CD4-positive, alpha-beta T cell (primary cell): ENCODE results near the gene ACAP3. TPM values are rescaled to one million over a fixed set of nuclear protein-coding genes. Genes with fewer than 3 reads are reported as not detected.
A peak's percentile ranks its signal among the peaks of the same experiment; 100 is the strongest.

Source experiments
- ATAC-seq: fragments of 200-7000 bp; cut with Tn5 transposase; one replicate; pipeline ENCODE4 v1.10.0; 2022; ENCODE audit warnings: mild to moderate bottlenecking; ENCODE audit not compliant: poor library complexity
- CTCF ChIA-PET: fragments of 350-600 bp; sonication (Branson Sonifier 250); formaldehyde crosslinking; loops from one replicate; lab custom pipeline; 2021; ENCODE audit warnings: antibody characterized with exemption, inconsistent platforms; lab: Charles Lee
- POLR2A ChIA-PET: fragments of 350-600 bp; sonication (Branson Sonifier 250); formaldehyde crosslinking; loops from one replicate; lab custom pipeline; 2021; ENCODE audit warnings: antibody characterized with exemption, inconsistent platforms; lab: Charles Lee
- DNase-seq, 14 experiments: peaks; one replicate each; pipeline ENCODE4 v3.0.0-alpha.2; 2013 to 2020; ENCODE audit warnings: mixed read lengths in 2 of 14
- H3K27ac ChIP-seq, 2 donors: one replicate each; pipeline versions ENCODE4 v1.5.1 to v1.7.0; 2013; ENCODE audit warnings: low read length in 2 of 2, low read depth in 1 of 2, mild to moderate bottlenecking in 1 of 2
- H3K27me3 ChIP-seq, 2 experiments: 1 replicate in 1 of 2; 2 replicates in 1 of 2; pipeline versions ENCODE4 v1.6.1 to v1.7.0; 2013; ENCODE audit warnings: low read length in 2 of 2, control low read depth in 1 of 2, mild to moderate bottlenecking in 1 of 2, moderate library complexity in 1 of 2; ENCODE audit not compliant: insufficient read depth in 2 of 2, control insufficient read depth in 1 of 2
- H3K36me3 ChIP-seq: one replicate; pipeline ENCODE4 v1.6.1; 2013; ENCODE audit warnings: low read length, control low read depth; ENCODE audit not compliant: insufficient read depth
- H3K4me1 ChIP-seq: one replicate; pipeline ENCODE4 v1.6.1; 2013; ENCODE audit warnings: low read length, control low read depth; ENCODE audit not compliant: insufficient read depth
- H3K4me3 ChIP-seq: one replicate; pipeline ENCODE4 v1.5.1; 2013; ENCODE audit warnings: mild to moderate bottlenecking, low read length, moderate library complexity
- H3K9me3 ChIP-seq, 2 experiments: 1 replicate in 1 of 2; 2 replicates in 1 of 2; pipeline versions ENCODE4 v1.6.1 to v1.7.0; 2013; ENCODE audit warnings: low read length in 2 of 2, mild to moderate bottlenecking in 2 of 2, control low read depth in 1 of 2, moderate library complexity in 1 of 2; ENCODE audit not compliant: control insufficient read depth in 1 of 2, insufficient read depth in 1 of 2
- H3K27ac Mint-ChIP-seq: one replicate; pipeline ENCODE4 v1.8.0; 2020; ENCODE audit warnings: mixed read lengths
- H3K27me3 Mint-ChIP-seq: one replicate; pipeline ENCODE4 v1.8.0; 2021; ENCODE audit warnings: mixed read lengths
- H3K36me3 Mint-ChIP-seq: one replicate; pipeline ENCODE4 v1.8.0; 2021; ENCODE audit warnings: low read depth, mixed read lengths
- H3K4me1 Mint-ChIP-seq: one replicate; pipeline ENCODE4 v1.8.0; 2021; ENCODE audit warnings: low read depth, mixed read lengths
- H3K4me3 Mint-ChIP-seq: one replicate; pipeline ENCODE4 v1.8.0; 2020; ENCODE audit warnings: mild to moderate bottlenecking, mixed read lengths
- H3K9me3 Mint-ChIP-seq: one replicate; pipeline ENCODE4 v1.8.0; 2020; ENCODE audit warnings: mixed read lengths
- CTCF ChIP-seq: fragments of 200-600 bp; IDR thresholded peaks from one replicate; pipeline ENCODE4 v1.8.0; 2022; ENCODE audit warnings: antibody characterized with exemption, mild to moderate bottlenecking
- intact Hi-C, 2 experiments: fragments of 100-400 bp; cut with DNase I in 1 of 2; cut with micrococcal nuclease in 1 of 2; formaldehyde crosslinking; loops; one replicate each; pipeline versions ENCODE4 v1.15.1 to v1.9.0; 2023 to 2025; cut with DNase I, micrococcal nuclease
- total RNA-seq, 174 experiments: library from RNA in 2 of 174; stranded (reverse) in 2 of 174; gene quantifications; one replicate each; pipeline ENCODE4 v1.2.3 and lab custom pipeline; 2021 to 2026

ACAP3 gene
- total RNA-seq, 2 experiments from 2014 or later, result 45.3 to 46.4 TPM

GRCh38 chr1:1346501-1346890 is 38.8 kb upstream of the ACAP3 start:
- H3K4me3 Mint-ChIP-seq, result peak overlapping the region; percentile 86
- Histone ChIP-seq H3K4me3 (no peak overlapping the region), H3K36me3 (peaks cover 3% of the 10 kb centered on the region), H3K27ac (no peak overlapping the region), H3K9me3 (no peaks in the 10 kb centered on the region), H3K27me3 (no peaks in the 10 kb centered on the region), H3K4me1 (peaks cover 35% of the 10 kb centered on the region)
- no peak overlapping the region for H3K27ac Mint-ChIP-seq
- CTCF ChIA-PET, result no interaction called here
- no peaks in the 10 kb centered on the region for H3K27me3 Mint-ChIP-seq
- H3K36me3 Mint-ChIP-seq, result no peaks in the 10 kb centered on the region
- no peak for TF ChIP-seq CTCF
- H3K9me3 Mint-ChIP-seq, result no peaks in the 10 kb centered on the region
- intact Hi-C loops, result no loop called here
- no peak for ATAC-seq
- DNase-seq, result no peak
- POLR2A ChIA-PET, result interaction anchor here (1.0 kb wide), 1 partner anchor 224 kb away, joined by 3 read pairs; no protein-coding TSS in a partner anchor
- H3K4me1 Mint-ChIP-seq, result peaks cover 16% of the 10 kb centered on the region

- no peak overlapping the region for H3K27ac Mint-ChIP-seq
- H3K36me3 Mint-ChIP-seq, result peaks cover 4% of the 10 kb centered on the region
Observed at GRCh38 chr1:1345860-1346500, 38.2 kb upstream of the ACAP3 start.

GRCh38 chr1:1345384-1345783 is 37.7 kb upstream of the ACAP3 start:
- no peak for TF ChIP-seq CTCF
- peaks cover 7% of the 10 kb centered on the region for H3K36me3 Mint-ChIP-seq
- H3K27me3 Mint-ChIP-seq, result no peaks in the 10 kb centered on the region
- intact Hi-C loops, result no loop called here
- Histone ChIP-seq H3K4me1 (peaks cover 32% of the 10 kb centered on the region), H3K27ac (no peak overlapping the region), H3K36me3 (peaks cover 4% of the 10 kb centered on the region), H3K27me3 (no peaks in the 10 kb centered on the region), H3K4me3 (no peak overlapping the region), H3K9me3 (no peaks in the 10 kb centered on the region)
- no peak for ATAC-seq
- no peak for DNase-seq
- H3K4me1 Mint-ChIP-seq, result peaks cover 16% of the 10 kb centered on the region
- H3K4me3 Mint-ChIP-seq, result no peak overlapping the region
- no peaks in the 10 kb centered on the region for H3K9me3 Mint-ChIP-seq
- no peak overlapping the region for H3K27ac Mint-ChIP-seq
- POLR2A ChIA-PET, result no interaction called here
- CTCF ChIA-PET, result no interaction called here

More at GRCh38 chr1:1345860-1346500, 38.2 kb upstream of the ACAP3 start:
- no peak for TF ChIP-seq CTCF
- H3K27ac ChIP-seq, result no peak overlapping the region
- no peak for DNase-seq
- intact Hi-C loops, result no loop called here
- H3K27me3 ChIP-seq, result no peaks in the 10 kb centered on the region
- Mint-ChIP-seq H3K4me3 (no peak overlapping the region), H3K4me1 (peaks cover 16% of the 10 kb centered on the region), H3K9me3 (no peaks in the 10 kb centered on the region), H3K27me3 (no peaks in the 10 kb centered on the region)
- H3K4me3 ChIP-seq, result no peak overlapping the region
- peaks cover 3% of the 10 kb centered on the region for H3K36me3 ChIP-seq
- H3K4me1 ChIP-seq, result peaks cover 32% of the 10 kb centered on the region
- ChIA-PET POLR2A (interaction anchor here (1.0 kb wide), 1 partner anchor 224 kb away, joined by 3 read pairs; no protein-coding TSS in a partner anchor), CTCF (no interaction called here)
- H3K9me3 ChIP-seq, result no peaks in the 10 kb centered on the region
- ATAC-seq, result no peak
